ENCODE results near the gene GLB1L2. TPM values are rescaled to one million over a fixed set of nuclear protein-coding genes. Genes with fewer than 3 reads are reported as not detected.
"Not testable (repeated sequence)": the region's sequence is repeated elsewhere in the genome, so short reads cannot be mapped to it uniquely, and the experiment has no call there.

The GLB1L2 gene
- total RNA-seq, 4 donors from 2014 or later = 4.2 to 21.6 (median 12.4) TPM

DNA sequence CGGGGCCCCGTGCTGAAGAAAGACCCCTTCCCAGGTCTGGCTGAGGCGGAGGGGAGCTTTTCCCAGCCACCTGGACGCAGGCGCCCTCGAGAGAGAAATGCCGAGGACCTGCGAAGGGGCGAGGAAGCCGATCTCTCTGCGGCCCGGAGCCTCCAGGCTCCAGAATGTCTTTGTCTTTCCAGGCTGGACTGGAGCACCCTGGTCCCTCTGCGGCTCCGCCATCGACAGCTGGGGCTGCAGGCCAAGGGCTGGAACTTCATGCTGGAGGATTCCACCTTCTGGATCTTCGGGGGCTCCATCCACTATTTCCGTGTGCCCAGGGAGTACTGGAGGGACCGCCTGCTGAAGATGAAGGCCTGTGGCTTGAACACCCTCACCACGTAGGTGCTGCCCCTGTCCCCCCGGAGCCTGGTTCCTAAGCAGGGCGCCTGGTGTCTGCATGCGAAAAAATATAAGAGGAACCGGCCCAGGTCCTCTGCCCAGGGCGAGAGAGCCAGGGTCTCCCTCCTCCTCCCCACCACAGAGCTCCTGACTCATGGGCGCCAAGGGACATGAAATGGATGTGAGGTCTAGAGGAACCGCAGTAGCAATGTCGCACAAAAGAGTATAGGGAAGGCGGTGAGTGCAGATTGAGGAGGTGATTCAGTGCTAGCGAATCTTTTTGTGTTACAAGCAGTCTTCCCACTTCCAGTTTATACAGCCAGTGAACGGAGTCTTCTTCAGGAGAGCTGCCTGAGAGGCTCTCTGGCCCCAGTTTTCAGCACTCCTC lies 11.0 kb downstream of the GLB1L2 start:
- Histone ChIP-seq H3K4me1 (peaks cover 0 to 6% (median 0%) of the 10 kb centered on the region in 4 donors), H3K9me3 (no peaks in the 10 kb centered on the region), H3K27ac (no peak overlapping the region), H3K27me3 (no peaks in the 10 kb centered on the region), H3K4me3 (no peak overlapping the region), H3K36me3 (no peaks in the 10 kb centered on the region)
- DNase-seq = no peak
- TF ChIP-seq, protein P1, sequence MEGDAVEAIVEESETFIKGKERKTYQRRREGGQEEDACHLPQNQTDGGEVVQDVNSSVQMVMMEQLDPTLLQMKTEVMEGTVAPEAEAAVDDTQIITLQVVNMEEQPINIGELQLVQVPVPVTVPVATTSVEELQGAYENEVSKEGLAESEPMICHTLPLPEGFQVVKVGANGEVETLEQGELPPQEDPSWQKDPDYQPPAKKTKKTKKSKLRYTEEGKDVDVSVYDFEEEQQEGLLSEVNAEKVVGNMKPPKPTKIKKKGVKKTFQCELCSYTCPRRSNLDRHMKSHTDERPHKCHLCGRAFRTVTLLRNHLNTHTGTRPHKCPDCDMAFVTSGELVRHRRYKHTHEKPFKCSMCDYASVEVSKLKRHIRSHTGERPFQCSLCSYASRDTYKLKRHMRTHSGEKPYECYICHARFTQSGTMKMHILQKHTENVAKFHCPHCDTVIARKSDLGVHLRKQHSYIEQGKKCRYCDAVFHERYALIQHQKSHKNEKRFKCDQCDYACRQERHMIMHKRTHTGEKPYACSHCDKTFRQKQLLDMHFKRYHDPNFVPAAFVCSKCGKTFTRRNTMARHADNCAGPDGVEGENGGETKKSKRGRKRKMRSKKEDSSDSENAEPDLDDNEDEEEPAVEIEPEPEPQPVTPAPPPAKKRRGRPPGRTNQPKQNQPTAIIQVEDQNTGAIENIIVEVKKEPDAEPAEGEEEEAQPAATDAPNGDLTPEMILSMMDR (IDR thresholded peaks at IDR 0.05) = no peak
- TF ChIP-seq POLR2A (IDR thresholded peaks at IDR 0.05) = no peak

DNA sequence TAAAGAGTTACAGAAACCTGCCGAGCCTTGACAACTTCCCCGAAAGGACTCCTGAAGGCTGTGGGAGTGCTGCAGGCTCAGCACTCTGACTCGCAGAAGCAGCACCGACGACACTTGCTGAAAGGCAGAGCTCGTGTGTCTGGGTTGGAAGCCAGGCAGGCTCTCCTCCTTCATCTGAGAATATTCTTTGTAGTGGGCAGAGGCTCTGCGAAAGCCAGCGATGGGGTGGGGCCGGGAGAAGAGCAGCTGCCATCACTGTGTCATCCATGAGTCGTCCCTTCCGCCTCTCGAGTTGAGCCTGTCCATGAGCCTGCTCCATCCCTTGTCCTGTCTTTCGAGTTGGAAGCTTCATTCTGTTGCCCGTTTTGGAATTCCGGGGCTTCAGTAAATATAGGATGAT lies 11.9 kb downstream of the GLB1L2 start:
- no peaks in the 10 kb centered on the region for H3K9me3 ChIP-seq
- H3K27me3 ChIP-seq = no peaks in the 10 kb centered on the region
- H3K36me3 ChIP-seq = no peaks in the 10 kb centered on the region
- TF ChIP-seq POLR2A (IDR thresholded peaks at IDR 0.05) = no peak
- TF ChIP-seq, protein P1 (IDR thresholded peaks at IDR 0.05) = no peak
- peaks cover 0 to 6% (median 0%) of the 10 kb centered on the region in 4 donors for H3K4me1 ChIP-seq
- no peak for DNase-seq
- no peak overlapping the region for H3K27ac ChIP-seq
- no peak overlapping the region for H3K4me3 ChIP-seq

DNA sequence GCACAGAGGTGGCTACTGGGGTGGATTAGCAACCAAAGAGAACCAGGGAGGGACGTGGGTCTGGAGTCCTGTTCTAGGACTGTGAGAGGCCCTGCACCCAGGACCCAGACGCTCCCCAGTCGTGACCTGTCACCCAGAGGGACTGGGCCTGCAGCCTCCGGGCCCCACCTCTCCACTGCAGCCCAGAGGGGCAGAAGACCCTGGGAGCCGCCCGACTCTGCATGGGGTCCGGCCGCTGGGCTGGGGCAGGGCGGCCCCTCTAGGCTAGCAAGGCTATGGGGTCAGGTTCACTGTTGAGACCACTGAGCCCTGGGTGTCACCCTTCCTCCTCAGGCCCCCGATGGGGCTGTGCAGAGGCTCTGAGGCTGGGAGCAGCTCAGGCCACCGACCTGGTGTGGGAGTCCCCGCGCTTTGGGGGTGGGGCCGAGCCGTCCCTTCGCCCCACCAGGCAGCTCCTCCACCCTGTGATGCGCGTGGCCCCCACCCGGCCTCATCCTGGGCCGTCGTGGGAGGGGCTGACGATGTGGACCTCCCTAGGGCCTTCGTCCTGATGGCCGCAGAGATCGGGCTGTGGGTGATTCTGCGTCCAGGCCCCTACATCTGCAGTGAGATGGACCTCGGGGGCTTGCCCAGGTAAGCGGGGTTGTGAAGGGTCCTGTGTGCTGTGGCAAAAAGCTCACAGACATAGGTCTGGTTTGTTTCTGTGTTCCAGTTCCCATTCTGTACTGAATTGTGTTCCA lies 12.9 kb downstream of the GLB1L2 start:
- not testable (repeated sequence) for DNase-seq, H3K4me3 ChIP-seq, H3K9me3 ChIP-seq, H3K27ac ChIP-seq, H3K4me1 ChIP-seq, H3K36me3 ChIP-seq, H3K27me3 ChIP-seq

DNA sequence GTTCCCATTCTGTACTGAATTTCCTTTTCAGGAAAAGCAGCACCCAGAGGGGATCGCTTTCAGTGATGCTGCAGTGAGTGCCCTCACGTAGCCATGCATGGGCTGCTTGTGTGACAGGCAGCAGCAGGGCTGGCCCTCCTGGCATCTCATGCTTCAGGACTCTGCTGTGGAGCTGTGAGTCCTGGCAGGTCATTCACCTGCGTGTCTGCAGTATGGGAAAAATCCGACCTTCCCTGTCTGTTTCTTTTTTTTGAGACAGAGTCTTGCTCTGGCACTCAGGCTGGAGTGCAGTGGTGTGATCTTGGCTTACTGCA lies 13.4 kb downstream of the GLB1L2 start:
- H3K9me3 ChIP-seq = no peaks in the 10 kb centered on the region
- TF ChIP-seq, protein P1 (IDR thresholded peaks at IDR 0.05) = no peak
- no peak for TF ChIP-seq POLR2A (IDR thresholded peaks at IDR 0.05)
- no peaks in the 10 kb centered on the region for H3K27me3 ChIP-seq
- no peaks in the 10 kb centered on the region for H3K36me3 ChIP-seq
- no peak for DNase-seq
- no peak overlapping the region for H3K4me3 ChIP-seq
- peaks cover 0 to 5% (median 0%) of the 10 kb centered on the region in 4 donors for H3K4me1 ChIP-seq
- no peak overlapping the region for H3K27ac ChIP-seq

DNA sequence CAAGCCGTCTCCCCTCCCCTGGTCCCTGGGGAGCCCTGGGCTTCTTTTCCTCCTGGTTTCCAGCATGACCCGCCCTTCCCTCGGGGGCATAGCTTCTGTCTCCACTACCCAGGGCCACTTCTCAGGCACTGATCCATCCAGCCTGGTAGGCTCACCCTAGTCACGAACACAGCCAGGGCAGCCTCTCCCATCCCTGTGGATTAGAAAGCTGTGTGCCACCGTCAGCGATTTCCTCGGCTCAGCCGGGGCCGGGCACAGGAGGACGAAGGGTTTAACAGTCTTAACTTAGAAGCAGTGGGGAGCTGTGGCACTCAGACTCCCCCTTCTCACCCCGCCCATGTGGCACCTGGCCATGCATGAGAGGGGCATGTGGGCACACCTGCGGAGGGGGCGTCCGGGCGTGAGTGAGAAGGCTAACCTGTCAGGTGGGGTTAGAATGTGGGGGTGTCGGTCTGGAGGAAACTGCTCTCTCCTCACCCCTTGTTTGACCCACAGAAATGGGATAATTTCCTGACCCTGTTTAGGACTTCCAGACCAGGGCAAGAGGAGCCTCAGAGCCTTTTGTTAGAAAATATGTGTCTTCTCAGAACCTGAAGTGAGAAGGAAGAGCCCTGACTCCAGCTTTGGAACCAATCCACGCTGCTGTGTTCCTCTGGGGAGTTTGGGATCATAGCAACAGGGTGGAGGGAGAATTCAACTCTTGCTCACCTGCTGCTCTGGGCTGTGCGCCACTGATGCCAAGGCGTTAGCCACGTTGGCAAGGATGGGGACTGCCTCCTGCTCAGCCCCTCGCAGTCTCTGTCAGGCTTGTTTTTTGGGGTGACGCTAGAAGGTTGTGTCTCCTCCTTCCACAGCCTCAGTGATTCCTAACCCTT lies 14.6 kb downstream of the GLB1L2 start:
- Histone ChIP-seq H3K4me3 (no peak overlapping the region), H3K4me1 (no peaks in the 10 kb centered on the region), H3K36me3 (no peaks in the 10 kb centered on the region), H3K27me3 (no peaks in the 10 kb centered on the region), H3K9me3 (no peaks in the 10 kb centered on the region), H3K27ac (no peak overlapping the region)
- DNase-seq = no peak
- no peak for TF ChIP-seq POLR2A (IDR thresholded peaks at IDR 0.05)
- TF ChIP-seq, protein P1 (IDR thresholded peaks at IDR 0.05) = no peak

Measured in Peyer's patch (tissue), 4 donors.